Fibroblast of mammary gland (primary cell): Measurements from ENCODE around the gene RASIP1.
"Not testable (repeated sequence)": the region's sequence is repeated elsewhere in the genome, so short reads cannot be mapped to it uniquely, and the experiment has no call there.

Experiments used
- DNase-seq: peaks from one replicate; pipeline ENCODE4 v3.0.0-alpha.2; 2010; ENCODE audit warnings: low read depth
- H3K4me3 ChIP-seq: 2 replicates; pipeline ENCODE4 v1.5.1; 2011; ENCODE audit warnings: low read depth, mild to moderate bottlenecking, low read length, moderate library complexity; ENCODE audit not compliant: control insufficient read depth
- TF ChIP-seq, protein P1 (sequence below): conservative IDR thresholded peaks from 2 replicates; pipeline ENCODE4 v1.5.1; 2011; ENCODE audit warnings: low read depth, low read length, inconsistent platforms; ENCODE audit not compliant: control insufficient read depth, insufficient read depth

Gene RASIP1

DNA sequence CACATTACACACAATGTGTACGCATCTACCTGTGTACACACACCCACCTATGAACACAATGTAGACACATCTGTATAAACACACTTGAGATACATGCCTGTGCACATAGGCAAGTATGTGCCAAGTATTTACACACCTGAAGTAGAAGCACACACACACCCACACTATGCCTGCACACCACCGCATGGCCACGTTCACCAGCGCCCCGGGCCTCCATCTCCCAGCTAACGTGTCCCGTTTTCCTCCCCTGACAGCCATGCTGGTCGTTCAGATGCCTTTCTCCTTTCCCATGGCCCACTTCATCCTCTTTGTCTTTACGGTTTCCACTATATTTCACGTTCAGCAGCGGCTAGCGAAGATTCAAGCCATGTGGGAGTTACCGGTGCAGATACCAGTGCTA, 37.7 kb downstream of the RASIP1 start:
- no peak for DNase-seq
- no peak overlapping the region for H3K4me3 ChIP-seq
- TF ChIP-seq, protein P1, sequence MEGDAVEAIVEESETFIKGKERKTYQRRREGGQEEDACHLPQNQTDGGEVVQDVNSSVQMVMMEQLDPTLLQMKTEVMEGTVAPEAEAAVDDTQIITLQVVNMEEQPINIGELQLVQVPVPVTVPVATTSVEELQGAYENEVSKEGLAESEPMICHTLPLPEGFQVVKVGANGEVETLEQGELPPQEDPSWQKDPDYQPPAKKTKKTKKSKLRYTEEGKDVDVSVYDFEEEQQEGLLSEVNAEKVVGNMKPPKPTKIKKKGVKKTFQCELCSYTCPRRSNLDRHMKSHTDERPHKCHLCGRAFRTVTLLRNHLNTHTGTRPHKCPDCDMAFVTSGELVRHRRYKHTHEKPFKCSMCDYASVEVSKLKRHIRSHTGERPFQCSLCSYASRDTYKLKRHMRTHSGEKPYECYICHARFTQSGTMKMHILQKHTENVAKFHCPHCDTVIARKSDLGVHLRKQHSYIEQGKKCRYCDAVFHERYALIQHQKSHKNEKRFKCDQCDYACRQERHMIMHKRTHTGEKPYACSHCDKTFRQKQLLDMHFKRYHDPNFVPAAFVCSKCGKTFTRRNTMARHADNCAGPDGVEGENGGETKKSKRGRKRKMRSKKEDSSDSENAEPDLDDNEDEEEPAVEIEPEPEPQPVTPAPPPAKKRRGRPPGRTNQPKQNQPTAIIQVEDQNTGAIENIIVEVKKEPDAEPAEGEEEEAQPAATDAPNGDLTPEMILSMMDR: no peak

DNA sequence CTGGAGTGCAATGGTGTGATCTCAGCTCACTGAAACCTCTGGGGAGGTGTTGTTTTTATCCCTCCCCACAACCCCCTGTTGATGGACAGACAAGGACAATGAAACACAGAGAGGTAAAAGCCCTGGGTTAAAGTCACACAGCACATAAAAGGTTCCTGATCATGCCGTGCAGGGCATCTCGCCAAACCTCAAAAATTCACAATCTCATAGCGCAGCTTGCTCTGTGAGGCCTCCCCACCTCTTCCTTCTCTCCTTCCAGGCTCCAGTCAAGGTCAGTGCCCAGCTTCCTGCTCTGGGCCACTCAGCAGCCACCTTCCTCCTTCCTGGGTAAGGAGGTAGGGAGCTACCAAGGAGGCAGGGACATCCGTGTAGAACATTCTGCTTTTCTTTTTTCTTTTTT, 42.4 kb downstream of the RASIP1 start:
- TF ChIP-seq, protein P1: no peak
- DNase-seq: peak; percentile 80
- no peak overlapping the region for H3K4me3 ChIP-seq

DNA sequence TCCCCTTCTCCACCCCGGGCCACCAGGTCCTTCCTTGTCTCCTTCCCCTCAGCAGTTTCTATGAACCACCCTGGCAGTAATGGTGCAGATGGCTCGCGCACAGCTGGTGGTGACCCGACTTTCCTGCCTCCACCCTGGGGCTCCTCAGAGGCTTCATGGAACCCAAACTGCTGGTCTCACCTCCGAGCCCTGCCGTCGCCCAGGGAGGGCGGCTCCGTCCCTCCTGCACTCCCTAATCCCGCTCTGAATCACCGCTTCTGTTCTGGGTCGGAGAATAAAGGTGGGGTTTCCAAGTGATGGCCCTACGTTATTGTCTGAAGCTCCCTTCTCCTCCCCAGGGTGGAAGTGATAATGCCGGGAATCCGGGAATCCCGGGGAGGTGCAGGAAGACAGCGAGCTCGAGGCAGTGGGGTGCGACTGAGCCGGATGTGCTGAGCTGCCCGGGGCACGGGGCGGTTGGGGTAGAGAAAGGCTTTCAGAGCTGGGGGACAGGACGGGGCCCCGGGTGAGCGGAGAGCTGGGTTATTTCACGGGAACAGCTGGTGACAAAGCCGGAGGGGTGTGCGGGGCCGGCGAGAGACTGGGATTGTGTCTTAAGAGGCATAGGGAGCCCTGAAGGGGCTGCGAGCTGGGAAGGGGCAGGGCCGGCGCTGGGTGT, 43.9 kb downstream of the RASIP1 start:
- TF ChIP-seq, protein P1: no peak
- no peak for DNase-seq
- no peak overlapping the region for H3K4me3 ChIP-seq

DNA sequence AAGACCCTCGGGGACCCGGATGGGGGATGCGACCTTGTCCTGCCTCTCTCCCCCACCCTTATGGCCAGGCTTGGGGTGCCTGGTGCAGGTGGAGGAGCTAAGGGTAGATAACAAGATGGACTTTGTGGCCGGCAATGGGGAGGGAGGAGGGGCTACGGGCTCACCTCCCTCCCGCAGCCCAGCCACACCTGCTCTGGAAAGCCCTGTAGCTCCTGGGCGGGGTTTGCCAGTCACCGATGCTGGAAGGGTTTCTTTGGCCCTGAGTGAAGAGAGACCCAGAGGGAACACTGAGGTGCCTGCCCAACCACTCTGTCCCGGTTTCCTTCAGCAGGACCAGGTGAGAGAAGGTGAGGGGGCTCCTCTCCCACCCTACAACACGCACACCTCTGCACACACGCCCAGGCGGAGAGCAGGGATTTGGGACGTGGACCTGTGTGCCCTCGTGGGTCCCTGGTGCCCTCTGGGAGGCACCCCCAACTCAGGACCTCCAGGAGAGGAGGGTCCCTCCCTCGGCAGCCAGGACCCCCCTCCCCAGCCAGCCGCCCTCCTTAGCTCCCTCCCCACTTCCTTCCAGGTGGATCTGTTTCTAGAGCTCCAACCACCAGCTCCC, 44.6 kb downstream of the RASIP1 start, which contains the start of gene FUT2:
FUT2 (plus strand) TSS at position 229 of the 610 bp plus-strand sequence. CDS start 6,986 bp downstream, outside the sequence.
- DNase-seq: no peak
- no peak within 1 kb of the TSS for H3K4me3 ChIP-seq
- TF ChIP-seq, protein P1: no peak

DNA sequence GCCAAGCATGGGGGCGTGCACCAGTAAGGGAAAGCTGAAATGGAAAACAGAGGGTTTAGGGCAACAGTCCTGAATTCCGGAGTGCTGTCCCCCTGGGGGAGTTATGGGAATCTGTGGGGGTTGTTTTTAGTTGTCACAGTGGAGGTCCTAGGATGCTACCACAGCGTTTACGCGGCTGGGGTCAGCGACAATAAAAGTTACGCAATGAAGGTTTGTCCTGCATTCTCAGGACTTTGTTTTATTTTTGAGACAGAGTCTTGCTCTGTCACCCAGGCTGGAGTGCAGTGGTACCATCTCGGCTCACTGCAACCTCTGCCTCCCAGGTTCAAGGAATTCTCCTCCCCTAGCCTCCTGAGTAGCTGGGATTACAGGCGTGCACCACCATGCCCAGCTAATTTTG, 46.8 kb downstream of the RASIP1 start:
- not testable (repeated sequence) for H3K4me3 ChIP-seq, DNase-seq

DNA sequence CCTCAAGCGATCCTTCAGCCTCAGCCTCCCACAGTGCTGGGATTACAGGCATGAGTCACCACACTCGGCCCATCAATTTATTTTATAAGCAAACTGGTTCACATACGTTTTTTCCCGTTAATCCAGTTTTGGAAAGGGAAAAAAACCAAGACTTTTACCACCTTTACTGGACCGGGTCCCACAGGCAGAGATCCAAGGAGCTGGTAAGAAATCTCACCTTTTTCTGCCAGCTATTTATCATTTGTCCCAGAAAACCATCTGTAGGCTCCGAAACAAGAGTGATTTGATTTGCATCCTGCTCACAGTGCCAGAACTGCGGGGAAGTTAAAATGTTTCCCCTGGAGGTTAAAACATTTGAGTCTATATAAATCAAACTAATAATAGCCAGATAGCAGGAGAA, 51.0 kb downstream of the RASIP1 start:
- DNase-seq: no peak
- H3K4me3 ChIP-seq: no peak overlapping the region
- TF ChIP-seq, protein P1: no peak

DNA sequence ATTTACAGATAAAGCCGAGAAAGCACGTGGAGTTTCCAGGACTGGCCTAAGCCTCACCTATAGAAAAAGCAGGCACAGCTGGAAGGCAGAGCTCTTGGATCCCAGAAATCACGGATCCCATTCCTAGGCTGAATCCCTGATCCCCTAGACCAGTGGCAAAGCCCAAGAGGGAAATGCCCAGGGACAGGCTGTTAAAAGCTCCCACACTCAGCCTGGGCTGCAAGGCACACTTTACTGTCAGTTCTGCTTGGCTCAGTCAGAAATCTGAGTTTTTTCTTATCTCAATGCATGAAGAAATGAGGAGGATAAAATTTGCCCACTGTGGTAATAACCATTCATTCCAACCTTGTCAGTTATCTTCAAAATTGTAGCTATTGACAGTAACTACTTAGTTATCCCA, 52.6 kb downstream of the RASIP1 start:
- TF ChIP-seq, protein P1: no peak
- DNase-seq: no peak
- no peak overlapping the region for H3K4me3 ChIP-seq

DNA sequence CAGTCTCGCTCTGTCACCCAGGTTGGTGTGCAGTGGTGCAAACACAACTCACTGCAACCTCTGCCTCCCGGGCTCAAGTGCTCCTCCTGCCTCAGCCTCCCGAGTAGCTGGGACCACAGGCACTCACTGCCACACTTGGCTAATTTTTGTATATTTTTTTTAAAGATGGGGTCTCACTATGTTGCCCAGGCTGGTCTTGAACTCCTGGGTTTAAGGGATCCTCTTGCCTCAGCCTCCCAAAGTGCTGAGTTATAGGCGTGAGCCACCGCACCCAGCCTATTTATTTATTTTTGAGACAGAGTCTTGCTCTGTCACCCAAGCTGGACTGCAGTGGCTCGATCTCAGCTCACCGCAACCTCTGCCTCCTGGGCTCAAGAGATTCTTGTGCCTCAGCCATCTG, 53.8 kb downstream of the RASIP1 start:
- DNase-seq, H3K4me3 ChIP-seq: not testable (repeated sequence)
